IMR-90 (cell line): ENCODE results near the gene KRT80.

Source experiments
- CEBPB ChIP-seq: IDR thresholded peaks from 2 replicates; pipeline ENCODE4 v1.6.1; 2012; ENCODE audit warnings: low read depth, low read length, improper control_type of control experiment
- CTCF ChIP-seq: conservative IDR thresholded peaks from 2 replicates; pipeline ENCODE4 v1.5.1; 2012; ENCODE audit warnings: mild to moderate bottlenecking, low read depth, low read length, improper control_type of control experiment
- FOS ChIP-seq: fragments of 150-350 bp; IDR thresholded peaks from 2 replicates; pipeline ENCODE4 v1.6.1; 2016; ENCODE audit warnings: low read depth, low read length
- MXI1 ChIP-seq: IDR thresholded peaks from 2 replicates; pipeline ENCODE4 v1.6.1; 2012; ENCODE audit warnings: low read depth, mild to moderate bottlenecking, low read length, moderate library complexity, borderline replicate concordance
- POLR2A ChIP-seq: IDR thresholded peaks from 2 replicates; pipeline ENCODE4 v1.6.1; 2012; ENCODE audit warnings: mild to moderate bottlenecking, low read depth, low read length
- RFX5 ChIP-seq: IDR thresholded peaks from 2 replicates; pipeline ENCODE4 v1.8.0; 2012; ENCODE audit warnings: low read depth, mild to moderate bottlenecking, low read length, moderate library complexity
- TF ChIP-seq, protein P1 (sequence below): fragments of 150-350 bp; IDR thresholded peaks from 2 replicates; pipeline ENCODE4 v1.6.1; 2016; ENCODE audit warnings: low read depth, mild to moderate bottlenecking, low read length, moderate library complexity, borderline replicate concordance

DNA sequence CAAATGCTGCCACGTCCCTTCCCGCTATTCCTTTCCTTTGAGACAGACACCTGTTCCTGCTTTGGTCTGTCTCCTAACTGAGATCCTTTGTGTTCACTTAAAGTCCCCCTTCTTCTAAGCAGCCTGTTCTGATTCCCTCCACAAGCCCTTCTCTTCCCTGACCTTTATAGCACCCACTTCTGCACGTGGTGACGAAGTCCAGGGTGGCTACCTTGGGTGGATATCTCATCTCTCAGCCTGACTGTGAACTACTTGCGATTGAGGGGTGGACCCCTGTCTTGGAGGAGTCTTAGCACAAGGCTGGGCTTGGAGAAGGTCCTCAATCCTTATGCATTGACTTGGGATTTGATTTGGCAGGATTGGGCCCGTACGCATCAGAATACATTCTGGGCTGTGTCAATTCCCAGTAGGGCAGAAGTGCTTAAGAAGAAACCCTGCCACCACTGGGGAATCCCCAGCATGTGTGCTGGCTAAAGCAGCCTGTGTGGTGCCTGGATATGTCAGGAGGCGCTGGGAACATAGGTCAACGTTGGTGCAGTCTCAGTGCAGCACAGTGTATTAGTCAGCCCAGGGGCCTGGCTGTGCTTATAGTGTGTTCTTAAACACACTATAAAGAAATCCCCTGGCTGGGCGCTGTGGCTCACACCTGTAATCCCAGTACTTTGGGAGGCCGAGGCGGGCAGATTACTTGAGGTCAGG, 23.6 kb downstream of the KRT80 start:
- TF ChIP-seq CEBPB (no peak), CTCF (no peak), POLR2A (no peak), MXI1 (0 out of 2 replicates have a peak, but pooled peaks have one; percentile 33), RFX5 (no peak), FOS (no peak)
- TF ChIP-seq, protein P1, sequence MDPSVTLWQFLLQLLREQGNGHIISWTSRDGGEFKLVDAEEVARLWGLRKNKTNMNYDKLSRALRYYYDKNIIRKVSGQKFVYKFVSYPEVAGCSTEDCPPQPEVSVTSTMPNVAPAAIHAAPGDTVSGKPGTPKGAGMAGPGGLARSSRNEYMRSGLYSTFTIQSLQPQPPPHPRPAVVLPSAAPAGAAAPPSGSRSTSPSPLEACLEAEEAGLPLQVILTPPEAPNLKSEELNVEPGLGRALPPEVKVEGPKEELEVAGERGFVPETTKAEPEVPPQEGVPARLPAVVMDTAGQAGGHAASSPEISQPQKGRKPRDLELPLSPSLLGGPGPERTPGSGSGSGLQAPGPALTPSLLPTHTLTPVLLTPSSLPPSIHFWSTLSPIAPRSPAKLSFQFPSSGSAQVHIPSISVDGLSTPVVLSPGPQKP = no peak
